Spleen (tissue), 7 donors: ENCODE data around the gene COL16A1.

Experiments used
- CTCF ChIP-seq, 11 experiments: fragments of 200-600 bp in 7 of 11; fragments of 450-650 bp in 4 of 11; sonication (generic) in 4 of 11; IDR thresholded peaks in 8 of 11; conservative IDR thresholded peaks in 3 of 11; 1 replicate in 7 of 11; 2 replicates in 4 of 11; pipeline versions ENCODE4 v1.4.0 to v1.8.0; 2016 to 2021; ENCODE audit warnings: antibody characterized with exemption in 11 of 11, inconsistent platforms in 4 of 11, mild to moderate bottlenecking in 1 of 11
- POLR2A ChIP-seq, 3 donors: fragments of 450-650 bp; IDR thresholded peaks; one replicate each; pipeline ENCODE4 v1.5.1; 2017; ENCODE audit warnings: antibody characterized with exemption in 3 of 3, mild to moderate bottlenecking in 1 of 3
- donor health status: DM: no; HTN: no; CAD: no; lungs with moderate emphysema.
- donor health status: DM: no; HTN: no; CAD: no.
- donor health status: DM: no; HTN: no; CAD: no.

GRCh38 chr1:31704271-31705079, 658 bp upstream of the COL16A1 start:
- TF ChIP-seq POLR2A (IDR thresholded peaks at IDR 0.05) (no peak), CTCF (IDR thresholded peaks at IDR 0.05 in 8 of 11, conservative IDR thresholded peaks at IDR 0.05 in 3 of 11) (no peak)
